Mesodermal cell (in vitro differentiated cells): ENCODE results near the gene LTO1.

Experiments used
- H3K27ac ChIP-seq: 2 replicates; pipeline ENCODE4 v1.7.0; 2013; ENCODE audit warnings: mild to moderate bottlenecking, low read depth, low read length, moderate library complexity; ENCODE audit not compliant: severe bottlenecking
- H3K36me3 ChIP-seq: 2 replicates; pipeline ENCODE4 v1.7.1; 2013; ENCODE audit warnings: mild to moderate bottlenecking, low read length, moderate library complexity; ENCODE audit not compliant: control insufficient read depth, insufficient read depth
- H3K4me1 ChIP-seq: one replicate; pipeline ENCODE4 v1.7.1; 2013; ENCODE audit warnings: mild to moderate bottlenecking, low read length; ENCODE audit not compliant: insufficient read depth, control insufficient read depth, poor library complexity, severe bottlenecking
- H3K4me3 ChIP-seq: 2 replicates; pipeline ENCODE4 v1.7.0; 2013; ENCODE audit warnings: low read length, control low read depth, mild to moderate bottlenecking; ENCODE audit not compliant: insufficient read depth, poor library complexity, severe bottlenecking; ENCODE audit errors: extremely low read depth
- H3K9me3 ChIP-seq: 2 replicates; pipeline ENCODE4 v1.7.1; 2013; ENCODE audit warnings: mild to moderate bottlenecking, low read length, moderate library complexity; ENCODE audit not compliant: control insufficient read depth
- WGBS, 2 experiments: methylation state at CpG; one replicate each; pipeline ENCODE4 v1.1.5; 2013; ENCODE audit warnings: missing lambda C conversion rate in 2 of 2; ENCODE audit not compliant: insufficient coverage in 2 of 2; 5-methylcytosine and 5-hydroxymethylcytosine counted together

Gene LTO1

DNA sequence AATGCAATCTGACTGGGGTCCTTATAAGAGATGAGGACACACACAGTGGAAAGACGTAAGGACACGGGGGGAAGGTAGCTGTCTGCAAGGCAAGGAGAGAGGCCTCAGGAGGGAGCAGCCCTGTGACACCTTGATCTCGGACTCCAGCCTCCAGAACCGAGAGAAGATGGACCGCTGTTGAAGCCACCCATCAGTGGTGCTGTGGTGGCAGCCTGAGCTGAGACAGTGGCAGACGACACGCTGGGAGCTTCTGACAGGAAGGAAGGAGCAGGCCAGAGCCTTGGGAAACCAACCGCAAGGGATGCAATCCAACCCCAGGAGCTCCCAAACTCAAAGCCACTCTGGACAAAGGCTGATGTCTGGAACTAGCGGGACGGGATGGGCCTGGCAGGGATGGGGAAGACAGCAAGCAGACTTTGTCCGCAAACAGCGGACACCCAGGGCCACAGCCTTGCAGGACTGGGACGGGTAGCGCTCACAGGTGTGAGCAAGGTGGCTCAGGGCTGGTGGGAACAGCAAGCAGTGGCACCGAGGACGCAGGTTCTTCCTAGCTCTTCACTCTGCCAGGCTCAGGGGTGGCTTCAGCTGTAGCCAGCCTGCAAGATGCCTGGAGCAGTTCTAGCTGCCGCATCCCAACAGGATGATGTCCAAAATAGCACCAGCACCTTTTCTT is 10.9 kb downstream of the LTO1 start:
- H3K9me3 ChIP-seq, result no peaks in the 10 kb centered on the region
- peaks cover 2% of the 10 kb centered on the region for H3K4me1 ChIP-seq
- WGBS, 2 experiments, result 98 to 99% methylated on average over 16 to 17 of the region's 17 CpGs
- H3K4me3 ChIP-seq, result no peak overlapping the region
- peaks cover 61% of the 10 kb centered on the region for H3K36me3 ChIP-seq
- no peak overlapping the region for H3K27ac ChIP-seq

GRCh38 chr11:69663326-69663725 is 11.8 kb downstream of the LTO1 start:
- no peak overlapping the region for H3K4me3 ChIP-seq
- H3K9me3 ChIP-seq, result no peaks in the 10 kb centered on the region
- H3K36me3 ChIP-seq, result peaks cover 56% of the 10 kb centered on the region
- peaks cover 11% of the 10 kb centered on the region for H3K4me1 ChIP-seq
- H3K27ac ChIP-seq, result no peak overlapping the region
- WGBS, 2 experiments, result 89 to 97% methylated on average over 6 of the region's 6 CpGs

DNA sequence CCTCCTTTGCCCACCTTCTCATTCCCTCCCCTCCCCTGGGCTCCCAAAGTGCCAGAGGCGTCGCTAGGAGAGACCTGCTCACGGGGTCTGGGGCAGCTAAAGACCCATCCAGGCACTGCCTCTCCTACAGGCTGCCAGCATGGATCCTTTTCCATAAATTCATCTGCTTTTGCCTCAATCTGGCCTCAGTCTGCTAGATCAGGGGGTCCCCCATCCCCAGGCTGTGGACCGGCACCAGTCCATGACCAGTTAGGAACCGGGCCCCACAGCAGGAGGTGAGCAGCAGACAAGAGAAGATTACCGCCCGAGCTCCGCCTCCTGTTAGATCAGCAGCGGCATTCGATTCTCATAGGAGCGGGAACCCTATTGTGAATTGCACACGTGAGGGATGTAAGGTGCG is 12.3 kb downstream of the LTO1 start:
- WGBS, 2 experiments, result 88 to 91% methylated on average over 12 to 13 of the region's 13 CpGs
- H3K36me3 ChIP-seq, result peaks cover 52% of the 10 kb centered on the region
- peaks cover 14% of the 10 kb centered on the region for H3K4me1 ChIP-seq
- no peak overlapping the region for H3K27ac ChIP-seq
- H3K4me3 ChIP-seq, result no peak overlapping the region
- no peaks in the 10 kb centered on the region for H3K9me3 ChIP-seq

DNA sequence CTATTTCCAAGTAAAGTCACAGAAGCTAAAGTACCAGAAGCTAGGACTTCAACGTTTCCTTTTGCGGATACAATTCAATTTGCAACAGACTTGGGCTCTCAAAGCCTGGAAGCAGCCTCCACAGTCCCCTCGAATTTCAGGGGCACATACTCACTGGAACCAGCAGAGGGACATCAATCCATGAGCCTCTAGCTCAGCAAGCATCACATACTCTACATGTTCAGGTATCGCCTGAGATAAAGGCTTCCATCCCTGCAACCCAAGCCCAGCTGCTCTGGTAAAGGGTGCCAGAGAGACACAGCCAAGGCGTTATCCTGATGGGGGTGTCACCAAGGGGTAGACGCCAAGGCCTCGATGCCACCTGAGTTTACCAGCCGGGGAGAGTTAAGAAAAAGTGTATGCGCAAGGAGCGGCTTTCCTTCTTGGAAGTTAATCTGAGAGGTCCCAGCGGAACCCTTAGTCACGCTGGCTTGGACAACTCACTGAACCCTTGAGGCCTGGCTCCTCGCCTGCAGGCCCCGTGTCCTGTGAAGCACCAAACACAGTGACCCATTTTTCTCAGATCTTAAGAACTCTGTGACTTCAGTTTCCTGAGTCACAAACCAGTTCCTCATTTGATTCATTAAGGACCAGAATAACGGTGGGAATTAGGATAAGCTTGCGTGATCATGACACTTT is 13.0 kb downstream of the LTO1 start:
- H3K36me3 ChIP-seq, result peaks cover 46% of the 10 kb centered on the region
- 87 to 92% methylated on average over 14 to 16 of the region's 16 CpGs for WGBS, 2 experiments
- peaks cover 20% of the 10 kb centered on the region for H3K4me1 ChIP-seq
- no peaks in the 10 kb centered on the region for H3K9me3 ChIP-seq
- no peak overlapping the region for H3K4me3 ChIP-seq
- H3K27ac ChIP-seq, result no peak overlapping the region

- Histone ChIP-seq H3K4me3 (no peak overlapping the region), H3K27ac (no peak overlapping the region), H3K4me1 (peaks cover 20% of the 10 kb centered on the region), H3K36me3 (peaks cover 38% of the 10 kb centered on the region), H3K9me3 (no peaks in the 10 kb centered on the region)
- 69 to 70% methylated on average over 8 to 9 of the region's 10 CpGs for WGBS, 2 experiments
These were observed 13.8 kb downstream of the LTO1 start for GRCh38 chr11:69661413-69661715.

- Histone ChIP-seq H3K4me1 (peaks cover 20% of the 10 kb centered on the region), H3K4me3 (no peak overlapping the region), H3K9me3 (no peaks in the 10 kb centered on the region), H3K27ac (no peak overlapping the region), H3K36me3 (peaks cover 26% of the 10 kb centered on the region)
- 90 to 92% methylated on average over 3 to 4 of the region's 4 CpGs for WGBS, 2 experiments
These were observed 15.1 kb downstream of the LTO1 start for GRCh38 chr11:69660001-69660500.

DNA sequence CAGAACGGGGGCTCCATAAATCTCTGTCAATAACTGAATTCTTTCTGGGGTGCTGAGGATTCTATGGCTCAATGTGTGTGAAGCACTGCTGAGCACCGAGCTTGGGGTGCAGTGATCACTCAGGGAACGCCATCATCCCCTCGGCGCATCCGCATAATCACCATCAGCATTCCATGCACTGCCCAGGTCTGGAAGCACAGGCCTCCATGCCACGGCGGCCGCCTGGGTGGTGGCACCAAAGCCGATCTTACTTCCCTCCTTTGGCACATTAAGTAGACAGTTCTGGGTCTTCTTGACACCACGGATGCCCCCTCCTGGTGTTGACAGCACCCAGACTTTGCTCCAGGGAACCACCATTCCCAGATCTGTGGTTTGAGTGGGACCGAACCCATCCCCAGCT is 15.6 kb downstream of the LTO1 start:
- H3K4me3 ChIP-seq, result no peak overlapping the region
- H3K27ac ChIP-seq, result no peak overlapping the region
- 97 to 98% methylated on average over 6 to 11 of the region's 12 CpGs for WGBS, 2 experiments
- H3K9me3 ChIP-seq, result no peaks in the 10 kb centered on the region
- H3K4me1 ChIP-seq, result peaks cover 20% of the 10 kb centered on the region
- peaks cover 21% of the 10 kb centered on the region for H3K36me3 ChIP-seq

GRCh38 chr11:69658626-69659450 is 16.3 kb downstream of the LTO1 start:
- WGBS, 2 experiments, result 79 to 85% methylated on average over 15 to 17 of the region's 18 CpGs
- Histone ChIP-seq H3K36me3 (peaks cover 21% of the 10 kb centered on the region), H3K27ac (peak overlapping the region; percentile 98), H3K4me3 (no peak overlapping the region), H3K9me3 (no peaks in the 10 kb centered on the region), H3K4me1 (peaks cover 20% of the 10 kb centered on the region)

DNA sequence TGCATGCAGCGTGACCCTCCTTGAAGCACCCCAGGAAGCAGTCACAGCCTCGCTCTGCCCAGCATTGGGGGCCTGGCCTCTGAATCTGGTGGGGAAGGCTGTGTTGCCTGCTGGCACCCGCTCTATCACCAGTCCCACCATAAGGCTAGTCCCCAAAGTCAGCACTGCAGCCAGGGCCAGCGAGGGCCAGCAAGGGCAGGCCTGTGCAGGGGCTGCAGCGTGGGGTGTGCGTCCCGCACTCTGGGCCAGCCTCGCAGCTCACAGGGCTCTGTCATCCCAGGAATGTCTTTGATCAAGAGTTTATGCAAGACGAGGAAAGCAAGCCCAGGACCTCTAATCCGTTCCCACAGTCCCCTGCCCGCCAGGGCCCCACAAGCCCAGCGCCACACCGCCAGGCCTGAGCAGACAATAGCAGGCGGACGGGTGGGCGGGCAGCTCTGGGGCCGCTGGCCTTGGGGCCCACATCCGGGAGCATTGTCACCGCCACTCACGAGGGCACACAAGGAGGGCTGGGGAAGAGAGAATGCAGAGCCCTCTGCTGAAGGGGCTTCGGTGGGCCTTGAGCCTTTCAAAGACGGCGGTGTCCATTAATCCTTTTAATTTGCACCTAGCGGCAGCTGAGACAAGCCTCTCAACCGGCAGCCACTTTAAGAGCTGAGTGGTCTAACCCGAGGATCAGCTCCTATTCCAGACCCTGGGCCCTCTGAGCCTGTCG is 17.1 kb downstream of the LTO1 start:
- H3K36me3 ChIP-seq, result peaks cover 21% of the 10 kb centered on the region
- peaks cover 20% of the 10 kb centered on the region for H3K4me1 ChIP-seq
- no peak overlapping the region for H3K4me3 ChIP-seq
- no peaks in the 10 kb centered on the region for H3K9me3 ChIP-seq
- WGBS, 2 experiments, result 30 to 31% methylated on average over 21 to 25 of the region's 27 CpGs
- peak overlapping the region; percentile 98 for H3K27ac ChIP-seq

- H3K36me3 ChIP-seq, result peaks cover 22% of the 10 kb centered on the region
- no peak overlapping the region for H3K4me3 ChIP-seq
- 88 to 90% methylated on average over 13 of the region's 14 CpGs for WGBS, 2 experiments
- no peaks in the 10 kb centered on the region for H3K9me3 ChIP-seq
- peaks cover 20% of the 10 kb centered on the region for H3K4me1 ChIP-seq
- H3K27ac ChIP-seq, result peak overlapping the region; percentile 98
These were observed 17.7 kb downstream of the LTO1 start for GRCh38 chr11:69657456-69657910.
